Stimulated activated CD4-positive, alpha-beta T cell treated with anti-CD3 and anti-CD28 coated beads, Interleukin-12 subunit alpha, Interleukin-12 subunit beta, amount 100 ng/mL, for 4 hours (primary cell): ENCODE results near the gene ABCB10.
"Not testable (repeated sequence)": the region's sequence is repeated elsewhere in the genome, so short reads cannot be mapped to it uniquely, and the experiment has no call there.

ENCODE experiments used
- DNase-seq: peaks from one replicate; pipeline ENCODE4 v3.0.0-alpha.2; 2020

ABCB10 gene

GRCh38 chr1:229558460-229559335 lies at the start of gene ABCB10:
ABCB10 (minus strand) TSS chr1:229558707; CDS start chr1:229558652, 55 bp downstream.
- DNase-seq = peak; percentile 85

- no peak for DNase-seq
These were observed 48.9 kb upstream of the ABCB10 start for GRCh38 chr1:229607370-229607769.

- DNase-seq = no peak
These were observed 45.0 kb upstream of the ABCB10 start for GRCh38 chr1:229603371-229604005.

- no peak for DNase-seq
These were observed 41.7 kb upstream of the ABCB10 start for GRCh38 chr1:229600229-229600628.

GRCh38 chr1:229599218-229599954 lies 40.9 kb upstream of the ABCB10 start:
- DNase-seq = no peak

GRCh38 chr1:229597877-229598276 lies 39.4 kb upstream of the ABCB10 start:
- no peak for DNase-seq

GRCh38 chr1:229596925-229597699 lies 38.6 kb upstream of the ABCB10 start:
- no peak for DNase-seq

GRCh38 chr1:229595876-229596275 lies 37.4 kb upstream of the ABCB10 start:
- DNase-seq = not testable (repeated sequence)

- no peak for DNase-seq
These were observed 35.9 kb upstream of the ABCB10 start for GRCh38 chr1:229594227-229595008.

GRCh38 chr1:229593800-229594199 lies 35.3 kb upstream of the ABCB10 start:
- no peak for DNase-seq

GRCh38 chr1:229590119-229590518 lies 31.6 kb upstream of the ABCB10 start:
- DNase-seq = no peak

- DNase-seq = no peak
These were observed 26.8 kb upstream of the ABCB10 start for GRCh38 chr1:229585338-229585737.

GRCh38 chr1:229582715-229583114 lies 24.2 kb upstream of the ABCB10 start:
- DNase-seq = no peak

- DNase-seq = no peak
These were observed 23.6 kb upstream of the ABCB10 start for GRCh38 chr1:229582011-229582694.

- DNase-seq = no peak
These were observed 23.0 kb upstream of the ABCB10 start for GRCh38 chr1:229581485-229581884.

- DNase-seq = no peak
These were observed 20.7 kb upstream of the ABCB10 start for GRCh38 chr1:229579059-229579673.

- no peak for DNase-seq
These were observed 19.9 kb upstream of the ABCB10 start for GRCh38 chr1:229578168-229579058.

- DNase-seq = no peak
These were observed 16.4 kb upstream of the ABCB10 start for GRCh38 chr1:229574679-229575442.

- DNase-seq = no peak
These were observed 13.8 kb upstream of the ABCB10 start for GRCh38 chr1:229572286-229572685.
